Non-pigmented ciliary epithelial cell (primary cell): Measurements from ENCODE around the gene LTA.
"Not testable (repeated sequence)": the region's sequence is repeated elsewhere in the genome, so short reads cannot be mapped to it uniquely, and the experiment has no call there.

ENCODE experiments used
- DNase-seq: peaks from one replicate; pipeline ENCODE4 v3.0.0-alpha.2; 2010; ENCODE audit warnings: low read depth

Gene LTA

DNA sequence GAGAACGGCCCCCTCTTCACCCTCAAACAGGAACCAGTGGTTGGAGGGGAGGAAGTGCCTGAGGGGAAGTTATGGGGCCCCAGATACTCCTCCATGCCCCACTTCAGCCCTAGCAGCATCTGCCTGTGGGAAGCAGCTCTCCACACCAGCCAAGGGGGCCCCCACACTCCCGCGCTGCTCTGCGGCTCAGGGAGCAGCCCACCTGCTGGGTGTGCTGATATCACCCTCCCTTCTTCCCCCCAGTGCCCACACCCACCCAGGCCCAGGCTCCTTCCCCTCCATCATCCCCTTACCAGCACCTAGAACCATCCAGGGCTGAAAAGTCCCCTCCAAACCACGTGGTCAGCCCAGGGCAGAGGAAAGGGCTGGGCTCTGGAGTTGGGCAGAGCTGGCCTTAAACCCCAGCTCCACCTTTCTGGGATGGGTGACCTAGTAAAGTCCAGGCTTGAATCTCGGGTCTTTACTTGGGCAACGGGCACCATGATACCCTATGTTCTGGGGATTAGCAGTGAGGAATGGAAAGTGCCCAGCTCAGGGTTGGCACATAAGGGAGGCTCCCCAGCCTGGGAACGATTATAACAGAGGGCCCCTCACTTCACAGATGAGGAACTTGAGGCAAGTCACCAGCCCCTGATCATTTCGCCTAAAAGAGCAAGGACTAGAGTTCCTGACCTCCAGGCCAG lies 14.7 kb downstream of the LTA start:
- DNase-seq = no peak

DNA sequence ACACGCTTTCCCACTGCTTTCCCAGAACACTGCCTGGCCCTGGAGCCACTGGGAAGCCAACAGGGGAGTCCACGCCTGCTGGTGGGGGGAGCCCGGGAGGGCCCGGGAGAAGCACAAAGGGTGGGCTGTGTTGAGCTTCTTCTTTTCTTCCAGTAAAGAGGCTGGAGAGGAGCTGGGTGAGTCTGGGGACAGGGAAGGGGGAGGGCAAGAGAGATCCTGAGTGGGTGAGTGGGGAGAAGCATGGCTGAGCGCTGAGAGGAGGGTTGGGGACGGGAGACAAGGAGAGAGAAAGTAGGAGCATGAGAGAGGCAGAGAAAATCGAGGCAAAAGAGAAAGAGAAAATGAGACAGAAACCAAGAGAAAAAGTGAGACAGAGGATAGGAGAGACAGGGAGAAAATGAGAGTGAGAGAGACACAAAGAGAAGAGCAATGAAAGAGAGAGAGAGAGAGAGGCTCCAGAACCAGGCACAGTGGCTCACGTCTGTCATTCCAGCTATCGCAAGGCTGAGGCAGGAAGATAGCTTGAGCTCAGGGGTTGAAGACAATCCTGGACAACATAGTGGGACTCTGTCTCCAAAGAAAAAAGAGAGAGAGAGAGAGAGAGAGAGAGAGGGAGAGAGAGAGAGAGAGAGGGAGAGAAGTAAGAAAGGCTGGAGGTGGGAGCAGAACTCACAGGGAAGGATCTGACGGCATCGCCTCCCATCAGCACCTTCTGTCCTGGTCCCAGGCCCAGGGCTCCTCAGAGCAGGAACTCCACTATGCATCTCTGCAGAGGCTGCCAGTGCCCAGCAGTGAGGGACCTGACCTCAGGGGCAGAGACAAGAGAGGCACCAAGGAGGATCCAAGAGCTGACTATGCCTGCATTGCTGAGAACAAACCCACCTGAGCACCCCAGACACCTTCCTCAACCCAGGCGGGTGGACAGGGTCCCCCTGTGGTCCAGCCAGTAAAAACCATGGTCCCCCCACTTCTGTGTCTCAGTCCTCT lies 16.0 kb downstream of the LTA start:
- DNase-seq = no peak

- DNase-seq = no peak
These were observed 17.0 kb downstream of the LTA start for GRCh38 chr6:31588871-31589650.

GRCh38 chr6:31590691-31591090 lies 18.6 kb downstream of the LTA start:
- DNase-seq = not testable (repeated sequence)

DNA sequence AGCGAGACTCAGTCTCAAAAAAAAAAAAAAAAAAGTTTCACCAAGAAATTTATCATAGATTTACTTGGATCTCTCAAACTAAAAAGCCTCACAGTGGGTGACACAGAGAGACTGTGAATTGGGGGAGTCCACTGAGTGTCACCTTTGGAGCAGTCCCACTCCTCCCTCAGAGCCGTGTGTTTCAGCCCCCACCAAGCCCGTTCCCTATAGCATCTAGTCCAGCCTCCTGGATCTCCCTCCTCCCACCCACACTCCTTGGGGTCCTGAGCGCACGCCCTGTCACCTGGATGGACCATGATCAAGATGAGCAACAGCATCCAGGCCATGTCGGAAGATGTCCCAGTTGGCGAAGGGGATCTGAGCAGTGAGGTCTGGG lies 20.3 kb downstream of the LTA start:
- DNase-seq = no peak

DNA sequence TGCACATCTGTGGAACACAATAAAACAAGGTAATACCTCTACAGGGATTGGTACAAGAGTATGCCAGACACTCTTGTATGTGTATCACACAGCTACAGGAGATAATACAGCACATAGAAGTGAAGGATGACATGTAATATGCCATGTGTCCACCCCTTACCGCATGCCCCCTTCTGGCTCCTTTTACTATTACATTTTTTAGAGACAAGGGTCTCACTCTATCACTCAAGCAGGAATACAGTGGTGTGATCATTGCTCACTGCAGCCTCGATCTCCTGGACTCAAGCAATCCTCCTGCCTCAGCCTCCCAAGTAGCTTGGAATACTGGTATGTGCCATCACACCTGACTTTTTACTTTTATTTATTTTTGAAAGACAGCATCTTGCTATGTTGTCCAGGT lies 24.9 kb downstream of the LTA start:
- DNase-seq = no peak

- no peak for DNase-seq
These were observed 35.2 kb downstream of the LTA start for GRCh38 chr6:31607317-31607716.

DNA sequence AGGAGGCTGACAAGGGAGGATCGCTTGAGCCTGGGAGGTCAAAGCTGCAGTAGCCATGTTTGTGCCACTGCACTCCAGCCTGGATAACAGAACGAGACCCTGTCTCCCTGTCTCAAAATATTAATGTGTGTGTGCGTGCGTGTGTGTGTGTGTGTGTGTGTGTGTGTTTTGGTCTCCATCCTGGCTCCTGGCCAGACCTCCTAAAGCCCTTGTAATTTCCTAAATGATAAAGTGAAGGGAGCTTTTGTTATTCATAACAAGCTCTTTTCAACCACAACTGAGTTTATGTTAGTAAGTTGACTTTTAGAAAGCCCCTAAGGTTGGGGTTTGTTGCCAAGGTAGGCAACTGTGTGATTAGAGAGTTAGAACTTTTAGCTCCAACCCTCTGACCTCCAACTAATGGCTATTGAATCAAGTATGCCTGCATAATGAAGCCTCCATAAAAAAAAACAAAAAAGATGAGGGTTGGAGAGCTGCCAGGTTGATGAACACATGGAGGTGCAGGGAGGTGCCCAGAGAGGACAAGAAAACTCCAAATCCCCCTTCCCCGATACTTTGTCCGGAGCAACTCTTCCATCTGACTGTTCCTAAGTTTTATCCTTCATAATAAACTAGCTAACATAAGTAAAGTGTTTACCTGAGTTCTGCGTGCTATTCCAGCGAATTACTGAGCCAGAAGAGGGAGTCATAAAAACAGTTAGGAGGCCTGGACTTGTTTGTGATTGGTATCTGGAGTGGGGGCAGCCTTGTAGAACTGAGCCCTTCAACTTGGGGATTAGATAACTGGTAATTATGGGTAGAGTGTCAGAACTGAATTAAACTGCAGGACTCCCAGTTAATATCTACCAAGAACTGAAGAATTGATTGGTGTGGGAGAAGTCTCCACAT lies 37.7 kb downstream of the LTA start:
- DNase-seq = no peak

DNA sequence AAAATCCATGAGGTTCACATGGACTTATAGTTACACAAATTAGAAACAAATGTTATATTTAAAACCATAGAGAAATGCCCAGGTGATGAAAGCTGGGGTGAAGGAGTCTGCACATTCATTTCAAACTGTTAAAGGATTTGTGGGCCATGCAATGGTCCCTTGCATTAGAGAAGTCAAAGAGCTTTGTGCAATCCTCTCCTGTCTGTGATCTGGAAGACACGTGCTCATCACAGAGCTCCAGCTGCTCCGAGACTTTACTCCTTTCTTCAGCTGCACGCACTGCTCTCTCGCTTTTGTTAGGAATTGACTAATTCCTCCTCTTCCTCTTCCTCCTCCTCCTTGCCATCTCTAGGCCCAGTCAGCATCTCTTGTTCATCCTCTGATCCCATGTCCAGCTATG lies 38.9 kb downstream of the LTA start:
- no peak for DNase-seq

GRCh38 chr6:31614075-31614619 lies 42.1 kb downstream of the LTA start:
- no peak for DNase-seq

DNA sequence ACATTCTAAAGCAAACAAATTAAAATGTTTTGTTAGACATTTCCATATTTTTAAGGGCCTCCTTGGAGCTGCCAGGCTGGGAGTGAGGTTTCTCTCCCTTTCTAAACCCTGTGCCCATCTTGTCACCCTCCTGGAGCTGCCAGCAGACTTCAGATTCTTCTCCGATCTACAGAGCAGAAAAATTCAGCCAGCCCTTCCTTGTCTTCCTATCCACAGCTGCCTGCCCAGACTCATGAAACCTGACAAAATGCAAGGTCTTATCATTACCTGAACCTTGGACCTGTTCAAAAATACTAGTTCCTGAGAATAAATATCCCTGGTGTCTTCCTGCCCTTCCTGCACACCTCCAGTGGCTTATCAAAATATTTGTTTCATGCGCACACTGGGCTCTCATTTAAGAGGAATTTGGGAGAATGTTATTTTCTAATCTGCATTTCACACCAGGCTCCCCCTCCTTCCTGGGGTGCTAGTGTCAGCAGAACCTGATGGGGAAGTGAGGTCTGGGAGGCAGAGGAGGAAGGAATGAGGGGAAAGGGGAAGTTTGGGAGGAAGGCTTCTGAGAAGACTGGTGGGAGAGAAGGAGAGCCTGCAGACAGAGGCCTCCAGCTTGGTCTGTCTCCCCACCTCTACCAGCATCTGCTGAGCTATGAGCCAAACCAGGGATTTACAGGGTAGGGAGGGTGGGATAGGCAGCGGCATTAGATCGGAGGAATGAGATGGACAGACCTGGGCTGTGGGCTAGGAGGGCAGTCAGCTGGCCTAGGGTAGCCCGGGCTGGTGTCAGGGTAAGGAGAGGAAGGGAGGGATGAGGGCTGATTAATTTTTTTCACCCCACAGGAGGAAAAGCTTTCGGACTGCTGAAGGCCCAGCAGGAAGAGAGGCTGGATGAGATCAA lies 42.8 kb downstream of the LTA start, which contains the start of gene AIF1:
Gene AIF1, plus strand, starts transcription at position 551 of the 895 bp plus-strand sequence. Its CDS starts 96 bp downstream, at position 647.
- no peak for DNase-seq

GRCh38 chr6:31615748-31616147 lies 43.7 kb downstream of the LTA start:
- no peak for DNase-seq

DNA sequence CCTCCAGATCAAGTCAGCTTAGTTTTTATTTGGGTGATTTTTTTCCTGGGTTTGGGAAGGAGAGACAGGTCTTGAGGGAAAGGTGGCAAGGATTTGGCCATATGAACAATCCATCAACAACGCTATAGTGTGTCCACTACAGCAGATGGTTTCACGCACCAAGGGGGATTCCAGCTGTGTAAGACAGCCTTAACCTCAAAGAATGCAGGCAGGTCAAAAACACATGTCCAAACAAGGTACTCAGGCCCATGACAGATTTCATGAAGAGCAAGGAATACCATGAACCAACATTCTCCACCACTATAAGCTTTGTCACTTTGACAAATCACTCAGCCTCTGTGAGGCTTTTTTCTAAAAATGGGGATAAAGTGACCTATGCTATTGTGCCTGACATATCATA lies 44.9 kb downstream of the LTA start:
- DNase-seq = no peak

DNA sequence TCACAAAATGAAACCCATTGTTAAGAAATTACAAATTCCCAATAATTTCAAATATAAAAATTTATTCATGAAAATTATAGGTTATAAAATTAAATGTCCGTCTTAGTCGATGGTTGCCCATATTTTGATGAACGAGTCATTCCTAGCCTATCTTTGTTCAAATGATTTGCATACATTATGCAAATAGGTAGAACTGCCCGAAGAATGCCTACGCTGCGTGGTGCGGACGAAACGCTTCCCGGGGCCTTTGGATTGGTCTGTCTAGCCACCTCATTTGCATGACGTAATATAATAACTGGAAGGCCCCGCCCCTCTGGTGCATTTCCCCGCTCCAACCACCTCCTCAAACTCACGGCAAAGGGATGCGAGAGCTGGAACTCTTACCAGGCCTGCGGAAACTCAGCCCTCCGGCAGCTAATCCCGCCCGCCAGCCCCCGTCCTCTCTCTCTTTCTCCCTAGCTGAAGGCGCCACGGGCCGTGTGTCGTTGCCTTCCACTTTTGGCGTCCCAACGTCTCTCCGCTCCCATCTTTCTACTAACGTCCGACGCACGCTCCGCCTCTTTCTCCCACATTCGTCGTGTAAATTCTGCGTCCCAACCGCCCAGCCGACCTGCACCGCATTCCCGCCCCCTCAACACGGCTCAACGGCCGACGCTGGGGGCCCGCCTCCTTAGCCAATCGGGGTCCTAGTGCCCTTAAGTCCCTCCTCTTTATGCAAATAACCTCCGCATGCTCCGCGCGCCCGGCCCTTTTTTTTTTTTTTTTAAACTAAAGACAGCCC lies 47.9 kb downstream of the LTA start:
- peak; percentile 95 for DNase-seq

DNA sequence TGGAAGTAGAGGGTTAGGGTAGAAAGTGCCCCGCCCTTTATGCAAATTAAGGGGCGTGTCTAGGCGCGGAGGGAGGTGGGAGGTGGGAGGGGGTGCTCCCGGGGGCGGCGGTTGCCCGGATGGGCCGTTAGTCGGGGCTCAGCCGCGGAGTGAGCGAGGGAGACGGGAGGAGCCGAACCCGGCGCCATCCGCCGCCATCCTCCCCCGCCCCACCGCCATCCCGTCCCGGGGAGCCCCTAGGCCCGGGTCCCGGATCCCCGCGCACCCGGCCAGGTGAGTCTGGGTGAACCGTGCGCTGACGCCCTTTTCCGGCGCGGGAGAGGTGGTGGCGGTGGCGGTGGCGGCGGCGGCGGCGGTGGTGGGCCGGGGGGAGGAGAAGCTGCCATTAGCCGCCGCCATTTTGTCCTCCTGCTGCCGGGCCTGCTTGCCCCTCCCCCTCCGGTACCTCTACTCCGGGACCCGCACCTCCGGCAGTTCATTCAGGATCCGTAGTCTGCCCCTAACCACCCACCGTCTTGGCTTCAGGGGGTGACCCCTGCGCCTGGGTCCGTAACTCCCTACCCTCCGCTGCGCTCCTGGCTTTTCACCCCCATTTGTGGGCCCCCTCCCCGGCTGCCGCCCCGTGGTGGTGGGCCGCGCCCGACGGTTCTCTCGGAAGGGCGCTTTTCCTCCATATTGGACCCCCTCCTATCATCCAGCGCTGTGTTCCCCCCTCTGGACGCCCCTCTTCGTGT lies 48.7 kb downstream of the LTA start, which contains the start of gene PRRC2A:
Gene PRRC2A, plus strand, starts transcription at position 130 of the 734 bp plus-strand sequence. CDS start 2,075 bp downstream, outside the sequence.
- DNase-seq = no peak

DNA sequence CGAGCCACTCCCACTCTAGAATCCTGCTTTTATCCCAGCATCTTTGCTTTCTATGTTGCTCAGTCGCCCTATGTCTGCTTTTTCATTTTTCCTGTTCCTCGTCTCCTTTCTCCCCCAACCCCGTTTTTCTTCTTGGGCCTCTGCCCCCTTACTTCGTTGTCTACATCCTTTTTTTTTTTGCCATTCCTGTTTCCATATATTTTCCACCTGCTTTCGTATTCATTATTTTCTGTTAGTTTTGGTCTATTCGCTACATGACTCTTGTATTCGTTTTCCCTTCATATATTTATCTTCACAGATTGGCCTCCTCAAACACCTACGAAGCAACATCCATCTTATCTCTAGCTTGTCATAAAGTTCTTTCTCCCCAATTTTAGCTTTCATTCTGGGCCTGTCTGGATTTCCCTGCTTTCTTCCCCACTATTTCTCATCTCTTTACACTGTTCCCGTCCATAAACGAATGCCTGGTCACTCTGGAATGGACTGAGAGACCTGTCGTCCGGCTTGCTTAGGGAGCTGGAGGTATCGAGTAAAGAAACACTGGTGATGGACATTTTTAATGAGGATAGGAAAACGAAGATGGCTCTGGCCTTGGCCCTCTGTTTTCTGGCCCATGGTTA lies 49.3 kb downstream of the LTA start:
- no peak for DNase-seq

DNA sequence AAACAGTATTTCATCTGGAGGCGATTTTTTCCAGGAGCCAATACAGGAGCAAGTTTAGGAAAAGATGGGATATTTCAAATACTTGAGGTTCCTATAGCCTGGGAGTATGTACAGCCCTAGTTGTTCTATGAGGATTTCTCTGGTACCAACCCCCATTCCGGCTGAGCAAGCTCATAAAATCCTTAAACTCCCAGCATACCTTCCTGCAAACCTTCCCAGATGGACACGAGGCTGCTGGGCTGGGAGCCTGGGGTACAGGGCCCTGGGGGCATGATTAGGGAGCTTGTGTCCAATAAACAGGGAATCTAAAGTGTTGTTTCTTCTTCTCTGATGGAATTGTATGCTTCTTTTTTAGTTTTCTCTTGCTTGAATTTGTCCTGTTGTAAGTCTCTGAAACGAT lies 49.9 kb downstream of the LTA start:
- DNase-seq = no peak

DNA sequence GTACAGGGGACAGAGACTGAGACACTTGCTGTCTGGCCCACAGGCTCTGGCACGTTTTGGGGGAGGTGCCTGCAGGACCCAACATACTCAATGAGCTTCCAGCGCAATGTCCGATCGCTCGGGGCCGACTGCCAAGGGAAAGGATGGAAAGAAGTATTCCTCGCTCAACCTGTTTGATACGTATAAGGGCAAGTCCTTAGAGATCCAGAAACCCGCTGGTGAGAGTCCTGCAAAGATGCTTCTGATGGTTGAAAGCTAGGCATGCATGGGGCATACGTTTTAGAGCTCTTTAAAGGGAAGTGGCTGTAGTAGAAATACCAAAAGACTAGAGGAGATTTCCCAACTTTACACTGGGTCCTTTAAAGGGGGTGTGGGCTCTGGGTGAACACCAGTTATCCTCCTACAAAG lies 50.6 kb downstream of the LTA start:
- no peak for DNase-seq
